ENCODE results near the gene APOBEC3H. TPM values are rescaled to one million over a fixed set of nuclear protein-coding genes. Genes with fewer than 3 reads are reported as not detected.

Gene APOBEC3H
- total RNA-seq, 1 experiment from 2014 or later: 1.2 TPM

GRCh38 chr22:39101226-39101625, 4.2 kb downstream of the APOBEC3H start:
- POLR2A ChIA-PET: no interaction called here
- BruUV-seq (replicated peaks): no TSS peak
- Mint-ChIP-seq H3K36me3 (ENCODE audit: insufficient read depth, unreplicated experiment) (no peaks in the 10 kb centered on the region), H3K4me3 (ENCODE audit: unreplicated experiment) (no peak overlapping the region), H3K9me3 (ENCODE audit: unreplicated experiment) (no peaks in the 10 kb centered on the region), H3K4me1 (ENCODE audit: insufficient read depth, unreplicated experiment) (peaks cover 7% of the 10 kb centered on the region), H3K27me3 (ENCODE audit: insufficient read depth, unreplicated experiment) (no peaks in the 10 kb centered on the region), H3K27ac (ENCODE audit: low read depth, unreplicated experiment) (no peak overlapping the region)
- CTCF ChIA-PET: interaction anchor here (0.6 kb wide), 1 partner anchor 911 kb away, joined by 3 read pairs; no protein-coding TSS in a partner anchor
- DNase-seq (ENCODE audit: unreplicated experiment): no peak
- TF ChIP-seq CTCF (IDR thresholded peaks at IDR 0.05; ENCODE audit: unreplicated experiment): no peak
- intact Hi-C loops (cut with micrococcal nuclease): no loop called here

DNA sequence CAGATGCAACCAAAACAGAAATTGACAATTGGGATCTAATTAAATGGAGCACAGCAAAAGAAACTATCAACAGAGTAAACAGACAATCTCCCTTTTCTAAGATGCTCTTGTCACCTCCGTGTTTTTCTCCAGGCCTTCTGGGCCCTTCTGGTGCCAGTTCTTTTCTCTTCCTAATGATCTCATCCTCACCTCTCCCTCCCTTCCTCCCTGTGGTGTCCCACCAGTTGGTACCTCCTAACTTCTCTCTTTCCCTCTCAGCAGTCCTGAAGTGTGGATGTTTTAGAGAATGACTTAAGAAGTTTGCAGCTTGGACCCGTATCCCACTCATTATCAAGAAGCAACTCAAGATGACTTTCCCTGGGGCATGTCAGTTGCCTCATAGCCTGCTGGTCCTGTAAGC, 6.4 kb downstream of the APOBEC3H start:
- Mint-ChIP-seq H3K36me3 (ENCODE audit: insufficient read depth, unreplicated experiment) (no peaks in the 10 kb centered on the region), H3K9me3 (ENCODE audit: unreplicated experiment) (no peaks in the 10 kb centered on the region), H3K27ac (ENCODE audit: low read depth, unreplicated experiment) (no peak overlapping the region), H3K27me3 (ENCODE audit: insufficient read depth, unreplicated experiment) (no peaks in the 10 kb centered on the region), H3K4me3 (ENCODE audit: unreplicated experiment) (no peak overlapping the region), H3K4me1 (ENCODE audit: insufficient read depth, unreplicated experiment) (no peaks in the 10 kb centered on the region)
- POLR2A ChIA-PET: no interaction called here
- no peak for TF ChIP-seq CTCF (IDR thresholded peaks at IDR 0.05; ENCODE audit: unreplicated experiment)
- intact Hi-C loops (cut with micrococcal nuclease): no loop called here
- BruUV-seq (replicated peaks): no TSS peak
- DNase-seq (ENCODE audit: unreplicated experiment): no peak
- CTCF ChIA-PET: no interaction called here

DNA sequence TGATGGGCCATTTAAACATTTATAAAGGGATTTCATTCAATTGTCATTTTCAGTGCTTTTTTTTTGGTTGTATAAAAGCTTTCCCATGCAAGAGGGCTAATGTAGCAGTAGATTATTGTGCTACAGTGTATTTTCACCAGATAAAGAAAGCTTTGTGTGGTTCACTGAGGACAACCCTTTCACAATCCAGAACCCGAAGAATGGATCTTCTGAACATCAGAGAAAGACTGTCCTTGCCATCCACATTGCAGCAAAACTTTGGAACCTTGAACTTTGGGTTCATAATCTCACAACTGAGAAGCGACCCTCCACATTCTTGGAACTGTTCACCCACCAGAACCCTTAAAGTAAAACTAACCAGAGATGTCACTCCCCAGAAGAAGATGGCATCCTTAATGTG, 9.3 kb downstream of the APOBEC3H start:
- H3K27ac Mint-ChIP-seq (ENCODE audit: low read depth, unreplicated experiment): no peak overlapping the region
- intact Hi-C loops (cut with micrococcal nuclease): no loop called here
- TF ChIP-seq CTCF (IDR thresholded peaks at IDR 0.05; ENCODE audit: unreplicated experiment): no peak
- H3K4me1 Mint-ChIP-seq (ENCODE audit: insufficient read depth, unreplicated experiment): peaks cover 8% of the 10 kb centered on the region
- H3K27me3 Mint-ChIP-seq (ENCODE audit: insufficient read depth, unreplicated experiment): no peaks in the 10 kb centered on the region
- no peaks in the 10 kb centered on the region for H3K36me3 Mint-ChIP-seq (ENCODE audit: insufficient read depth, unreplicated experiment)
- H3K4me3 Mint-ChIP-seq (ENCODE audit: unreplicated experiment): no peak overlapping the region
- DNase-seq (ENCODE audit: unreplicated experiment): no peak
- no peaks in the 10 kb centered on the region for H3K9me3 Mint-ChIP-seq (ENCODE audit: unreplicated experiment)
- ChIA-PET CTCF (interaction anchor here (0.8 kb wide), 1 partner anchor 248 kb away, joined by 4 read pairs; no protein-coding TSS in a partner anchor), POLR2A (no interaction called here)
- no TSS peak for BruUV-seq (replicated peaks)

- no TSS peak for BruUV-seq (replicated peaks)
These were observed 11.4 kb downstream of the APOBEC3H start for GRCh38 chr22:39108487-39108886.

More at GRCh38 chr22:39108487-39108886, 11.4 kb downstream of the APOBEC3H start:
- intact Hi-C loops (cut with micrococcal nuclease): no loop called here
- Mint-ChIP-seq H3K27me3 (ENCODE audit: insufficient read depth, unreplicated experiment) (no peaks in the 10 kb centered on the region), H3K4me1 (ENCODE audit: insufficient read depth, unreplicated experiment) (peaks cover 9% of the 10 kb centered on the region), H3K36me3 (ENCODE audit: insufficient read depth, unreplicated experiment) (no peaks in the 10 kb centered on the region), H3K27ac (ENCODE audit: low read depth, unreplicated experiment) (no peak overlapping the region), H3K4me3 (ENCODE audit: unreplicated experiment) (no peak overlapping the region), H3K9me3 (ENCODE audit: unreplicated experiment) (no peaks in the 10 kb centered on the region)
- no peak for DNase-seq (ENCODE audit: unreplicated experiment)
- ChIA-PET CTCF (interaction anchor here (0.6 to 1.3 kb wide), 2 partner anchors 93 to 239 kb away, joined by 5 to 8 read pairs; no protein-coding TSS in a partner anchor), POLR2A (no interaction called here)
- TF ChIP-seq CTCF (IDR thresholded peaks at IDR 0.05; ENCODE audit: unreplicated experiment): no peak
